T-helper 17 cell (primary cell): ENCODE results near the gene PILRA. TPM values are rescaled to one million over a fixed set of nuclear protein-coding genes. Genes with fewer than 3 reads are reported as not detected.
A peak's percentile ranks its signal among the peaks of the same experiment; 100 is the strongest.
"Not testable (repeated sequence)": the region's sequence is repeated elsewhere in the genome, so short reads cannot be mapped to it uniquely, and the experiment has no call there.

Source experiments
- ATAC-seq: fragments of 150-1000 bp; cut with Tn5 transposase; 2 replicates; pipeline ENCODE4 v1.10.0; 2021; ENCODE audit warnings: mild to moderate bottlenecking, moderate library complexity
- DNase-seq, 3 donors: peaks; one replicate each; pipeline versions ENCODE4 v3.0.0 to v3.0.0-alpha.2; 2020 to 2021
- H3K9me3 ChIP-seq: one replicate; pipeline ENCODE4 v1.7.0; 2013; ENCODE audit warnings: low read length, mild to moderate bottlenecking; ENCODE audit not compliant: control insufficient read depth, poor library complexity, severe bottlenecking
- H3K27ac Mint-ChIP-seq: one replicate; pipeline ENCODE4 v1.8.0; 2022; ENCODE audit warnings: mild to moderate bottlenecking, moderate library complexity, mixed read lengths
- H3K27me3 Mint-ChIP-seq: one replicate; pipeline ENCODE4 v1.8.0; 2022; ENCODE audit warnings: mixed read lengths
- H3K36me3 Mint-ChIP-seq: one replicate; pipeline ENCODE4 v1.8.0; 2022; ENCODE audit warnings: low read depth, mixed read lengths
- H3K4me1 Mint-ChIP-seq: one replicate; pipeline ENCODE4 v1.8.0; 2022; ENCODE audit warnings: mild to moderate bottlenecking, mixed read lengths
- H3K4me3 Mint-ChIP-seq: one replicate; pipeline ENCODE4 v1.8.0; 2022; ENCODE audit warnings: mild to moderate bottlenecking, moderate library complexity, mixed read lengths
- total RNA-seq, 4 donors: library from RNA in 2 of 4; stranded (reverse) in 2 of 4; gene quantifications; one replicate each; pipeline ENCODE4 v1.2.3 and lab custom pipeline; 2022 to 2026

PILRA gene
- total RNA-seq, 2 donors from 2014 or later = 3.1 to 14.5 TPM

DNA sequence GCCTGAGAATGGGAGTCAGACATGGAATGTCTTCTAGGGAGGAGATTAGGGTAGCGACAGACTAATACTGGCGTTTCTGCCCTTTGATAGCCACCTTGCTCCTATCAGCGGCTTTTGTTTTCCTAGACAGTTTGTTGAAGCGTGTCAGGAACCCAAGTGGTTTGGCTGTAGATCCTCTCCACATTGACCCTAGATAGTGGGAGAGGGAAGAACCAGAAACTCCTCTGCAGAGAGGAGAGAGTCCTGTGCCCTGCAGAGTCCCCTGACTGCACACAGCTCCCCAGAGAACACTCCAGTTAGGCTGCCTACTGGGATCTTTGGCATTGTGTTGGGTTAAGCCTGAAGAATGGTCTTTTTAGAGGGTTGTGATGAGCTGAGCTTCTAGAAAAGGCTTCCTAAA, 58.8 kb downstream of the PILRA start:
- Mint-ChIP-seq H3K27me3 (no peaks in the 10 kb centered on the region), H3K4me3 (peak overlapping the region; percentile 91), H3K4me1 (peaks cover 53% of the 10 kb centered on the region), H3K36me3 (peaks cover 6% of the 10 kb centered on the region), H3K27ac (peak overlapping the region; percentile 98)
- ATAC-seq = no peak
- H3K9me3 ChIP-seq = no peaks in the 10 kb centered on the region
- DNase-seq = no peak

DNA sequence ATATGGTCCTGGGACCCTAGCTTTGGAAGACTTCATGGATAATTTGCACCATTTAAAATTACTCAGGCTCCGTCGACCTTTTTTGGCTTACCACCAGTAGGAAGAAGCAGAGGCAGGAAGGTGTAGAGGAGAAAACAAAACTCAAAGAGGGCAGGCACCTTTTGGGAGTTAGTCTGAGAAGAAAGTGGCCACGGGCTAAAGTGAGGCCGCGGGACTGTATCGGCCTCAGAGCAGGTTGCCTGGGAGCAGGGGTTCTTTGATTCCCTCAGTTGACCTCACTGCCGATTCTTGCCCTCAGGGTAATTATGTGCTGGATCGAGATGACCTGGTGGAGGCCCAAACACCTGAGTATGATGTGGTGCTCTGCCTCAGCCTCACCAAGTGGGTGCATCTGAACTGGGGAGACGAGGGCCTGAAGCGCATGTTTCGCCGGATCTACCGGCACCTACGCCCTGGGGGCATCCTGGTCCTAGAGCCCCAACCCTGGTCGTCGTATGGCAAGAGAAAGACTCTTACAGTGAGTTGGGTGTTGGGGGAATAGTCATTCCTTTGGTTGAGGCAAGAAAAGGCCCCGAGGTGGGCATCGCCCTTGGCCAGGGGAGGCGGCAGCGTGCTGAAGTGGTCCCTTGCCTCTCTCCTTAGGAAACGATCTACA, 59.5 kb downstream of the PILRA start:
- H3K36me3 Mint-ChIP-seq = peaks cover 6% of the 10 kb centered on the region
- no peaks in the 10 kb centered on the region for H3K9me3 ChIP-seq
- H3K27me3 Mint-ChIP-seq = no peaks in the 10 kb centered on the region
- peak overlapping the region; percentile 98 for H3K27ac Mint-ChIP-seq
- H3K4me1 Mint-ChIP-seq = peaks cover 53% of the 10 kb centered on the region
- H3K4me3 Mint-ChIP-seq = peak overlapping the region; percentile 91
- ATAC-seq = no peak
- DNase-seq = no peak

DNA sequence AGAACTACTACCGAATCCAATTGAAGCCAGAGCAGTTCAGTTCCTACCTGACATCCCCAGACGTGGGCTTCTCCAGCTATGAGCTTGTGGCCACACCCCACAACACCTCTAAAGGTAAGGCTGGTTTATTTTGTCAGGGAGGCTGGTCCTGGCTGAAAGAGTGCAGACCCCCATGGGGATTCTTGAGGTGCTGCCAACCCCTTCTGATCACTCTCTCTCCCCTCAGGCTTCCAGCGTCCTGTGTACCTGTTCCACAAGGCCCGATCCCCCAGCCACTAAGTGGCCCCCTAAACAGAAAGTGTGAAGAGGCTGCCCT, 59.9 kb downstream of the PILRA start:
- no peaks in the 10 kb centered on the region for H3K27me3 Mint-ChIP-seq
- no peaks in the 10 kb centered on the region for H3K9me3 ChIP-seq
- ATAC-seq = no peak
- peaks cover 50% of the 10 kb centered on the region for H3K4me1 Mint-ChIP-seq
- DNase-seq = no peak
- H3K27ac Mint-ChIP-seq = peak overlapping the region; percentile 98
- H3K36me3 Mint-ChIP-seq = peaks cover 6% of the 10 kb centered on the region
- no peak overlapping the region for H3K4me3 Mint-ChIP-seq

- Mint-ChIP-seq H3K27ac (peak overlapping the region; percentile 98), H3K36me3 (peaks cover 6% of the 10 kb centered on the region), H3K4me3 (peak overlapping the region; percentile 33), H3K27me3 (no peaks in the 10 kb centered on the region), H3K4me1 (peaks cover 46% of the 10 kb centered on the region)
- H3K9me3 ChIP-seq = no peaks in the 10 kb centered on the region
- DNase-seq = no peak
- no peak for ATAC-seq
Observed at GRCh38 chr7:100433592-100434296, 60.5 kb downstream of the PILRA start.

DNA sequence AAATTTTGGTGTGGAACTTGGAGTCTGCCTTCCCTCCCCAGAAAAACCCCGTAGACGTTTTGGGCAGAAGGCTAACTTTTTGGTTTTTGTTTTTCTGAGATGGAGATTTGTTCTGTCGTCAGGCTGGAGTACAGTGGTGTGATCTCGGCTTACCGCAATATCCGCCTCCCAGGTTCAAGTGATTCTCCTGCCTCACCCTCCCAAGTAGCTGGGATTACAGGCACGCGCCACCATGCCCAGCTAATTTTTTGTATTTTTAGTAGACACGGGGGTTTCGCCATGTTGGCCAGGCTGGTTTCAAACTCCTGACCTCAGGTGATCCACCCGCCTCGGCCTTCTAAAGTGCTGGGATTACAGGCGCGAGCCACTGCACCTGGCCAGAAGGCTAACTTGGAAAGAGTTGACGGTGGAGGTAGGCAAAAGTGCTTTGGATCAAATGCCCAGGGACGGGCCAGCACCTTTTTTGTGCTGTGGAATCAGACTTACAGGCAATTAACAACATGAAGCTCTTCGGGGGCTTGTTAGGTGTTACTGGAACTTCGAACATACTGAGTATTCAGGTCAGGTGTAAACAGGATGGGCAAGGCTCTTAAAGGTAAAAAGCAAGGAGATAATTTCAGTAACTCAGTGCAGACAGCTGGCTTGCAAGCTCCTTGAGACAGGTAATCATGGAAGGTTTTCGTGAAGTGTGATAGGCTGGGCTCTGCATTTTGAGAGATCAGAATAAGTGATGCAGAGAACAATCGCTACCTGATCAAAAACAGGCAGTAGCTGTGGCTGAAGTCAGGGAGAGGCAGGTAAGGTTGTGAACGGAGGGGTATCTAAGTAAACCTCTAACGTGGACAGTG, 61.2 kb downstream of the PILRA start:
- Mint-ChIP-seq H3K4me3 (peak overlapping the region; percentile 98), H3K27me3 (no peaks in the 10 kb centered on the region), H3K4me1 (peaks cover 41% of the 10 kb centered on the region), H3K36me3 (peaks cover 6% of the 10 kb centered on the region), H3K27ac (peak overlapping the region; percentile 98)
- no peaks in the 10 kb centered on the region for H3K9me3 ChIP-seq
- no peak for ATAC-seq
- no peak for DNase-seq

GRCh38 chr7:100435401-100436304, 62.4 kb downstream of the PILRA start:
- Mint-ChIP-seq H3K4me1 (peaks cover 35% of the 10 kb centered on the region), H3K36me3 (peaks cover 6% of the 10 kb centered on the region), H3K27ac (peak overlapping the region; percentile 98), H3K27me3 (no peaks in the 10 kb centered on the region), H3K4me3 (peak overlapping the region; percentile 98)
- peak; percentile 39 for ATAC-seq
- H3K9me3 ChIP-seq = no peaks in the 10 kb centered on the region
- peak; percentile 33 to 39 (median 34) for DNase-seq

- ATAC-seq (no peak), DNase-seq (no peak)
- Mint-ChIP-seq H3K4me3 (peak overlapping the region; percentile 98), H3K27me3 (no peaks in the 10 kb centered on the region), H3K4me1 (peaks cover 26% of the 10 kb centered on the region), H3K36me3 (peaks cover 6% of the 10 kb centered on the region), H3K27ac (peak overlapping the region; percentile 95)
- H3K9me3 ChIP-seq = no peaks in the 10 kb centered on the region
Observed at GRCh38 chr7:100437150-100438100, 64.1 kb downstream of the PILRA start.

DNA sequence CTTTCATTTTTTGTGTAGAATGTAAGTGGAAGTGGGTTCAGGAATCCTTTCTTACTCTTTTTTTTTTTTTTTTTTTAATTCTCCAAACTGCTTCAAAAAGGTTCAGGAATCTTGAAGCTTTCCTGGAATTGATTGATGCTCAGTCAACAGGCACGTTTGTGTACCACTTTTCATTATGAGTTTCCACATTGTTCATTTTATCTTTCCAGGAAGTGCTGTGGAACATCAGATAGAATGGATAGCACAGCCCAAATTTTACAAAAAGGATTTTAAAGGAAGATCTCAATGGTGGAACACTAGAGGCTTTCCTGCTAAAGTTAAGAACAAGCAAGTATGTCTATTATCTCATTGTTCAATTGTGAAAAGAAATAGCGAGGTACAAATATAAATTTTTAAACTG, 64.9 kb downstream of the PILRA start:
- H3K27ac Mint-ChIP-seq = no peak overlapping the region
- DNase-seq = no peak
- H3K4me1 Mint-ChIP-seq = peaks cover 21% of the 10 kb centered on the region
- H3K4me3 Mint-ChIP-seq = no peak overlapping the region
- H3K9me3 ChIP-seq = no peaks in the 10 kb centered on the region
- H3K27me3 Mint-ChIP-seq = no peaks in the 10 kb centered on the region
- H3K36me3 Mint-ChIP-seq = peaks cover 6% of the 10 kb centered on the region
- ATAC-seq = no peak

GRCh38 chr7:100438731-100439130, 65.4 kb downstream of the PILRA start:
- H3K9me3 ChIP-seq, H3K27ac Mint-ChIP-seq, H3K4me3 Mint-ChIP-seq, H3K27me3 Mint-ChIP-seq, DNase-seq, ATAC-seq, H3K36me3 Mint-ChIP-seq: not testable (repeated sequence)
- peaks cover 16% of the 10 kb centered on the region for H3K4me1 Mint-ChIP-seq

DNA sequence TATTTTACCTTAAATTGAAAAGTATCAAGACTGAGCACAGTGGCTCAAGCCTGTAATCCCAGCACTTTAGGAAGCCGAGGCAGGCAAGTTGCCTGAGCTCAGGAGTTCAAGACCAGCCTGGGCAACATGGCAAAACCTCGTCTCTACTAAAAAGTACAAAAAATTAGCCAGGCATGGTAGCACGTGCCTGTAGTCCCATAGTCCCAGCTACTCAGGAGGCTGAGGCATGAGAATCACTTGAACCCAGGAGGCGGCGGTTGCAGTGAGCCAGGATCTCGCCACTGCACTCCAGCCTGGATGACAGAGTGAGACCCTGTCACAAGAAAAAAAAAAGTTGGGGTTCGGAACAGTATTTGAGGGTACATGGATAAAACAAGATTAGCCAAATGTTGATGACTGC, 66.0 kb downstream of the PILRA start:
- ATAC-seq, H3K27me3 Mint-ChIP-seq, DNase-seq, H3K9me3 ChIP-seq, H3K27ac Mint-ChIP-seq, H3K4me3 Mint-ChIP-seq, H3K36me3 Mint-ChIP-seq: not testable (repeated sequence)
- H3K4me1 Mint-ChIP-seq = peaks cover 15% of the 10 kb centered on the region

DNA sequence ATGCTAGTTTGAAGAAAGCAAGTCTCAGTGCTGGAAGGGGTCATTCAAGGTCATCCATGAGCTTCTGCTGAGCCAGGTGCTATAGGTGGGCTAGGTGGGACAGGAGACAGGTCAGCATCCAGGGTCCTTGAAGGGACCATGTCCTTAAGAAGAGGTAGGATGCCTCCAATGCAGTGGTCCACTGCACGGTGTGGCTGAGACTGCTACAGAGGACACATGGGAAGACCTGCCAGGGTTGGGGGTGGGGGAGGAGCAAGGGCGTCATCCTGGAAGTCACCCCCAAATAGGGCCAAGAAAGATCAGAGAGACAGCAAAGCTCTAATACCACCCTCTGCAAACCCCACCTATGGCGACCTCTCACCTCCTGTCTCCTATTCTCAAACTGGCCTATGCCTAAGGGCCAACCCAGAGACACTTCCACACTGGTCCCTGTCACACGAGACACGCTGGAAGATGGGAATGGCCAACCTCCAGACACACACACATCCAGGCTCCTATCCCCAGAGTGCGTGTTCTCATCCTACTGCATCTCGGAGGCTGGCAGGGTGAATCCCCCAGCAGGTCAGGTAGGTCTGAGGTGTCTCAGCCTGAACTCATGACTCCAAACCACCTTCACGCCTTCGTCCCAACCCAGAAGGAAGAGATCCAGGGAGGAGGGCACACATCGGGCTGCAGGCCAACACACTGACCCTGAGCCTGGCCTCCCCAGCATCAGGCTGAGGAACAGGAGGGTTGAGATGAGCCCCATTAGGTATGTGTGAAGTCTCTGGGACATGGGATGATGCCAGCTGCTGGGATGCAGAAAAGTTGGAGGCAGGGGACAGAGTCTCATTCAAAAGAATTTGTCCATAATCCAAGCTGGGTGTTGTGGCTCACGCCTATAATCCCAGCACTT, 68.6 kb downstream of the PILRA start:
- ATAC-seq (no peak), DNase-seq (no peak)
- H3K4me3 Mint-ChIP-seq = no peak overlapping the region
- H3K9me3 ChIP-seq = no peaks in the 10 kb centered on the region
- H3K36me3 Mint-ChIP-seq = no peaks in the 10 kb centered on the region
- H3K27me3 Mint-ChIP-seq = no peaks in the 10 kb centered on the region
- H3K4me1 Mint-ChIP-seq = peaks cover 8% of the 10 kb centered on the region
- no peak overlapping the region for H3K27ac Mint-ChIP-seq
